ENCODE data around the gene DENND6B. TPM values are rescaled to one million over a fixed set of nuclear protein-coding genes. Genes with fewer than 3 reads are reported as not detected.

DENND6B gene
- total RNA-seq, 2 experiments from 2014 or later, result 2.8 TPM

DNA sequence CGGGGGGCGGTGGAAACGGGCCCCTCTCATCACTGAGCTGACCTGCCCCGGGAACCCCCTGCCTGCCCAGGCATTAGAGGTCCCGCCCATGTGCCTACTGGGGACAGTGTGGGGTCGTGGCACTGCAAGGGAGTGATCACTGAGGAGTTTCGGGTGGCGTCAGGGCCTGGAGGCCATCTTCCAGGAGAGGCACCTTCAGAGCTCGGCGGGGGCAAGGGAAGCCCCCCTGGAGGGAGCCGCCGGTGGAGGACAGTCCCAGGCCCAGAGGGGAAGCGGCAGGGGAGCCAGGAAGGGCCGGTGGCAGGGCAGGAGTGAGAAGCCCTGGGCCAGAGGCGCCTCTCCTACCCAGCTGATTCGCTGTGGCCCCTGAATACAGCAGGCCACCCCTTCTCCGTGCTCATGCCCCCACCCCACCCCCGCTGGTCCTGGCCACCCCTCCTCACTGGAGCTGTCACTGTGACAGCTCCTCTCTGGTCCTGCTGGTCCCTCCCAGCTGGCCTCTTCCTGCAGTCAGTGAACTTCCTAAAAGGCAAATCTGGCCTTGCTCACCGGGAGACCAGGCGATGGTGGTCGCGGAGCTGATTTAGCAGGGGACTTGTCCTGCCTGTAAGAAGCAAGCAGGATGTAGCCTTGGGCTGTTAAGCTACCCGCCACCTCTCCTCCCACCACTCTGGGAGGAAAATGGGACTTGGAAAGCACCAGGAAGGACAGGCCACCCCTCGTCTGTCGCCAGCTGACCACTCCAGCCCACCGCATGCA, 54.6 kb downstream of the DENND6B start:
- H3K27ac Mint-ChIP-seq, result no peak overlapping the region
- H3K27me3 Mint-ChIP-seq, result peaks cover 4% of the 10 kb centered on the region
- ChIA-PET CTCF (interaction anchor here (0.6 to 1.6 kb wide), 4 partner anchors 20 to 349 kb away, joined by 3 to 6 read pairs (median 4); partner anchors contain the start of gene DENND6B), POLR2A (no interaction called here)
- no peaks in the 10 kb centered on the region for H3K36me3 Mint-ChIP-seq (ENCODE audit: low read depth)
- H3K4me1 Mint-ChIP-seq, result peaks cover 13% of the 10 kb centered on the region
- no peak overlapping the region for H3K4me3 Mint-ChIP-seq
- ATAC-seq (no peak), DNase-seq (no peak)
- intact Hi-C loops (cut with DNase I, micrococcal nuclease), result no loop called here
- H3K9me3 Mint-ChIP-seq (ENCODE audit: low read depth), result no peaks in the 10 kb centered on the region

DNA sequence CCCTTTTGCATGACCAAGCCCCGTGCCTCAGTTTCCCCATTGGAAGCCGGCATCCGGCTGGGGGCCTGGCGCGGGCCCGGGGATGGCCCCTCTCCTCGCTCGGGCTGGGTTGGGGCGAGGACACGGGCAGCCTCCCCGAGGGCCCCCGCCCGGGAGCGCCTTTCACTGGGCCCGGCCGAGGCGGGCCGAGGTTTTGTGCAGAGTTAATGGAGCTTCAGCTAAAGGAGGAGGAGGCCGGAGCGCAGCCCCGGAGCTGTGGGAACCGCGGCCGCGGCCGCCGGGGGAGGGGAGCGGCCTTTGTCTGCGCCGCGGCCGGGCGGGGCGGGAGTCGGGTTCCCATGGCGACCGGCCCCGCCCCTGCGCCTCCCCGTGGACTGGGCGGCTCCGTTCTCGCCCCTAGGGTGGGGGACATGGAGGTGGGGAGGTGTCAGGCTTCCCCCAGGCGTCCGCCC, 55.3 kb downstream of the DENND6B start:
- peak; percentile 77 for DNase-seq
- no peak for ATAC-seq
- Mint-ChIP-seq H3K4me1 (peaks cover 13% of the 10 kb centered on the region), H3K27me3 (peaks cover 4% of the 10 kb centered on the region), H3K36me3 (ENCODE audit: low read depth) (no peaks in the 10 kb centered on the region), H3K4me3 (no peak overlapping the region), H3K9me3 (ENCODE audit: low read depth) (no peaks in the 10 kb centered on the region), H3K27ac (no peak overlapping the region)
- ChIA-PET POLR2A (no interaction called here), CTCF (interaction anchor here (1.5 to 1.6 kb wide), 2 partner anchors 19 to 349 kb away, joined by 6 read pairs; no protein-coding TSS in a partner anchor)
- intact Hi-C loops (cut with DNase I, micrococcal nuclease), result loop anchor here (2.0 kb wide), 5 partner anchors 27 to 357 kb away; partner anchors contain the start of genes ARSA (in 1 of the 2), CHKB (in 1 of the 2), PIM3 (in 1 of the 2) and SBF1 (in 1 of the 2)

DNA sequence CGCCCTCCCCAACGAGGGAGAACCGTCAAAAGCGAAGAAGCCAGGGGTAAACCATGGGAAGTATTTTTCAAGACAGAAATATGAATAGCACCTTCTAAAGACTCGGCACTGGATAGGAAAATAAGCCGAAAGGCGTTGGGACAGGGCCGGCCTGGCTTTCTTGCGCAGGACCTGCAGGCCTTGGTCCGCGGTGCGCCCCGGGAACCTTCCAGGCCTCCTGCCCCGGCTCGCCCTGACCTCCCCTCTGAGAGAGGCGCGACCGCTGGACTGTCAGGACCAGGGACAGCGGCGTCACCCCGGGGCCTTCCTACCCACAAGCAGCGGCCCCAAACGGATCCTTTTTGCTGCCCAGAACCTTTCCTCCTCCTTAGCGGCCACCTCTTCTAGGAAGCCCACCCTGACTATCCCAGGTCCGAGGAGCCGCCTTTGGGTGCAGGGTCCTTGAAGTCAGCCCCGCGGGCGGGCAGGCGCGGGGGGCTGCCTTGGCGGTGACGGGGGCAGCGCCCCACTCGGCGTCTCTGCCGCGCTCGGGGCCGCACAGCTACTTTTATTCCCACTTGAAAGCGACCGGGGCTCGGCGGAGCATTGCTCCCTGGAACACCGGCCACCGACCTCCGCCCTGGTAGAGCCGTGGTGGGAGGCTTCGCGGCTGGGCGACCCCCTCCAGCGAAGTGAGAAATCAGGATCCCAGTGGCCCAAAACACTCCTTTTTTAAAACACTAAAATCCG, 56.0 kb downstream of the DENND6B start:
- no peaks in the 10 kb centered on the region for H3K36me3 Mint-ChIP-seq (ENCODE audit: low read depth)
- ATAC-seq, result peak; percentile 46
- H3K27me3 Mint-ChIP-seq, result peaks cover 4% of the 10 kb centered on the region
- DNase-seq, result peak; percentile 86
- no peak overlapping the region for H3K27ac Mint-ChIP-seq
- H3K9me3 Mint-ChIP-seq (ENCODE audit: low read depth), result no peaks in the 10 kb centered on the region
- POLR2A ChIA-PET, result no interaction called here
- intact Hi-C loops (cut with DNase I, micrococcal nuclease), result loop anchor here (1.0 to 2.0 kb wide), 10 partner anchors 20 to 358 kb away; partner anchors contain the start of genes ARSA (in 1 of the 2), CHKB (in 1 of the 2), DENND6B (in 1 of the 2) and HDAC10 (in 1 of the 2)
- CTCF ChIA-PET, result interaction anchor here (0.7 kb wide), 1 partner anchor 461 kb away, joined by 3 read pairs; no protein-coding TSS in a partner anchor
- peak overlapping the region; percentile 65 for H3K4me3 Mint-ChIP-seq
- peaks cover 13% of the 10 kb centered on the region for H3K4me1 Mint-ChIP-seq

DNA sequence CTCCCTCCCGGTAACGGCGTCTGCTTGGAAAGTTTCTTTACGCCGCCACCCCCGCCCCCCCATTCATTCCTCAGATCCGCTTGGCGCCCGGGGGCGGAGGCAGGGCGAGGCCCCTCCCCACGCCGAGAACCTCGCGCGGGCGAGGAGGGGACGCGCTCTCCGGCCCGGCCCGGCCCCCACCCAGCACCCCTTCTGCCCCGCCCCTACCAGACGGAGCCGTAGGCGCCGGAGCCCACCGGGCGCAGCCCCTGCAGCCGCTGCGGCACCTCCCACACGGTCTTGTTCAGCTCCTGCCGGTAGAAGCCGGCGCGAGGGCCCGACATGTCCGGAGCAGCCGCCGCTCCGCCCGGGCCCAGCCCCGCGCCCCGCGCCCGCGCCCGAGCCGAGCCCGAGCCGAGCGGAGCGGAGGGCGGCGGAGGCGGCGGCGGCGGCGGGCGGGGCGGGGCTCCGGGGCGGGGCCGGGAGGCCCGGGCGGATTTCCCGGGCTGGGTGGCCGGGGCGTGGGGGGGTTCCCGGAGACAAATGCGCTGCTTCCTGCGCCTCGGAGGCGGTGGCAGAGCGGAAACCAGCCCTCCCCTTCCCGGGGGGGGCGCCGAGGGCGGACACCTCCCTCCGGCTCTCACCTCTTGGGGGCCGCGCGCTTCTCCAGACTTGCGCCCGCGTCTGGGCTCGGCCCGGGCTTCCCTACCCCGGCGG, 56.7 kb downstream of the DENND6B start, which contains the start of gene MAPK11:
Gene MAPK11 (minus strand): TSS at position 411 of the 696 bp plus-strand sequence. CDS start 88 bp downstream, at position 323.
- POLR2A ChIA-PET, result no interaction called here
- ATAC-seq, result peak; percentile 61
- peaks cover 13% of the 10 kb centered on the region for H3K4me1 Mint-ChIP-seq
- intact Hi-C loops (cut with DNase I, micrococcal nuclease), result loop anchor here (1.0 to 2.0 kb wide), 10 partner anchors 19 to 359 kb away; partner anchors contain the start of genes ARSA (in 1 of the 2), CHKB (in 1 of the 2), DENND6B (in 1 of the 2) and HDAC10 (in 1 of the 2)
- H3K4me3 Mint-ChIP-seq, result peak within 1 kb of the TSS; percentile 67
- H3K36me3 Mint-ChIP-seq (ENCODE audit: low read depth), result no peaks in the 10 kb centered on the region
- DNase-seq, result peak; percentile 85
- H3K9me3 Mint-ChIP-seq (ENCODE audit: low read depth), result no peaks in the 10 kb centered on the region
- H3K27ac Mint-ChIP-seq, result peak within 1 kb of the TSS; percentile 37
- peaks cover 4% of the 10 kb centered on the region for H3K27me3 Mint-ChIP-seq
- CTCF ChIA-PET, result interaction anchor here (0.6 kb wide), 1 partner anchor 9 kb away, joined by 3 read pairs; the partner anchor contains the start of gene MAPK12

DNA sequence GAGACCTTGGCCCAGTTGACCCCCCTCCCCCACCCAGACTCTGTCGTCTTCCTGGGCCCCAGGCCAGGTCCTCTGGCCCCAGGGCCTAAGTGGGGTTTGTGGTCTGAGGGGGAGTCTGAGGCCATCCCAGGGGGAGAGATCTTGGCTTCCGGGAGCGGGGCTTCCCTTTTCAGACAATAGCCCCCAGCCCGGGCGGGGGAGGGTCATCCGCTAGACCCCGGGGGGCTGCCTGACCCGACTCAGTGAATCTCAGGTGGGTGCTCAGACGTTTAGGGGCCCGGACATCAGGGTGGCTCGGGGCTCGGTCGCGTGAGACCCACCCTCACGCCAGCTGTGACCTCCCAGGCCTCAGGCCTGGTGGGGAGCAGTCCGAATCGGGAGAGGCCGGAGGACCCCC, 57.2 kb downstream of the DENND6B start:
- H3K9me3 Mint-ChIP-seq (ENCODE audit: low read depth), result no peaks in the 10 kb centered on the region
- DNase-seq (no peak), ATAC-seq (no peak)
- peaks cover 13% of the 10 kb centered on the region for H3K4me1 Mint-ChIP-seq
- H3K4me3 Mint-ChIP-seq, result peak overlapping the region; percentile 67
- no peaks in the 10 kb centered on the region for H3K36me3 Mint-ChIP-seq (ENCODE audit: low read depth)
- H3K27ac Mint-ChIP-seq, result peak overlapping the region; percentile 37
- ChIA-PET CTCF (interaction anchor here (0.6 to 1.4 kb wide), 3 partner anchors 8 to 202 kb away, joined by 3 to 5 read pairs (median 4); partner anchors contain the start of genes MAPK12 and TUBGCP6), POLR2A (no interaction called here)
- intact Hi-C loops (cut with DNase I, micrococcal nuclease), result no loop called here
- H3K27me3 Mint-ChIP-seq, result peaks cover 4% of the 10 kb centered on the region

DNA sequence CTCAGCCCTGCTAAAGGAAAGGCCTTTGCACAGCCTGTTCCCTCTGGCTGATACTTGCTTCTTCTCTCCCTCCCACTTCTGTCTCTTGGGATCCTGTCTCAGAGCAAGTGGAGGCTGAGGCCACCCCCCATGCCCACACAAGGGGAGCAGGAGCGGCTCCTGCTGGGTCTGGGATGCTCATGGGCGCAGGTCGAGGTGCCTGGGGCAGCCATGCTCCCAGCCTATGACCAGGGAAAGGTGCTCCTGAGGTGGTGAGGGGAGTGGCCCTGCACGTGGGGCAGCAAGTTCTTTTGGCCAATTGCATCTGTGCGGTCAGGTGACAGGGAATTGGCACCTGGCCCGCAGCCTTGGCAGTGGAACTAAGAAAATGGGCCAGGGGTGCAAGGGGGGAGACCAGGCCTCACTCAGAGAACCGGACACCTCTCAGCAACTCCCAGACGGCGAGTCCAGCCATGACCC, 58.1 kb downstream of the DENND6B start:
- Mint-ChIP-seq H3K4me1 (peaks cover 13% of the 10 kb centered on the region), H3K27me3 (peaks cover 3% of the 10 kb centered on the region), H3K4me3 (peak overlapping the region; percentile 10), H3K27ac (no peak overlapping the region), H3K9me3 (ENCODE audit: low read depth) (no peaks in the 10 kb centered on the region), H3K36me3 (ENCODE audit: low read depth) (no peaks in the 10 kb centered on the region)
- CTCF ChIA-PET, result interaction anchor here (1.4 kb wide), 1 partner anchor 24 kb away, joined by 5 read pairs; the partner anchor contains the start of gene TUBGCP6
- intact Hi-C loops (cut with DNase I, micrococcal nuclease), result no loop called here
- DNase-seq (no peak), ATAC-seq (no peak)
- POLR2A ChIA-PET, result no interaction called here

- ATAC-seq, result peak; percentile 14
- intact Hi-C loops (cut with DNase I, micrococcal nuclease), result no loop called here
- POLR2A ChIA-PET, result no interaction called here
- CTCF ChIA-PET, result interaction anchor here (0.7 kb wide), 1 partner anchor 13 kb away, joined by 3 read pairs; no protein-coding TSS in a partner anchor
- peaks cover 13% of the 10 kb centered on the region for H3K4me1 Mint-ChIP-seq
- no peak overlapping the region for H3K4me3 Mint-ChIP-seq
- no peak overlapping the region for H3K27ac Mint-ChIP-seq
- no peaks in the 10 kb centered on the region for H3K9me3 Mint-ChIP-seq (ENCODE audit: low read depth)
- DNase-seq, result peak; percentile 80
- peaks cover 2% of the 10 kb centered on the region for H3K27me3 Mint-ChIP-seq
- H3K36me3 Mint-ChIP-seq (ENCODE audit: low read depth), result no peaks in the 10 kb centered on the region
Measured at GRCh38 chr22:50267591-50268390, 59.0 kb downstream of the DENND6B start.

DNA sequence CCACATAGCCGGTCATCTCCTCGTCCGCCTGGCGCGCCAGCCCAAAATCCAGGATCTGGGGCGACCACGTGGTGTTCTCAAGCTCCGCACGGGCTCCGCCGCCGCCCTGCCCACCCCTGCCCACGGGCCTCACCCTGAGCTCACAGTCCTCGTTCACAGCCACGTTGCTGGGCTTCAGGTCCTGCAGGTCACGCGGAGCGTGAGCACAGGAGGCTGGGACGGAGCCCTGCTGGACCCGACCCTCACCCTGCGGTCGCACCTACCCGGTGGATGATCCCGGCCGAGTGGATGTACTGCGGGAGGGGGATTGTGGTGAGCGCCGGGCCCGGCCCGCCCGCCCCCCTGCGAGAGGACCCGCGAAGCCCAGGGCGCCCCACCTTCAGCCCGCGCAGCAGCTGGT, 59.8 kb downstream of the DENND6B start:
- intact Hi-C loops (cut with DNase I, micrococcal nuclease), result no loop called here
- ATAC-seq, result no peak
- H3K27me3 Mint-ChIP-seq, result peaks cover 7% of the 10 kb centered on the region

DNA sequence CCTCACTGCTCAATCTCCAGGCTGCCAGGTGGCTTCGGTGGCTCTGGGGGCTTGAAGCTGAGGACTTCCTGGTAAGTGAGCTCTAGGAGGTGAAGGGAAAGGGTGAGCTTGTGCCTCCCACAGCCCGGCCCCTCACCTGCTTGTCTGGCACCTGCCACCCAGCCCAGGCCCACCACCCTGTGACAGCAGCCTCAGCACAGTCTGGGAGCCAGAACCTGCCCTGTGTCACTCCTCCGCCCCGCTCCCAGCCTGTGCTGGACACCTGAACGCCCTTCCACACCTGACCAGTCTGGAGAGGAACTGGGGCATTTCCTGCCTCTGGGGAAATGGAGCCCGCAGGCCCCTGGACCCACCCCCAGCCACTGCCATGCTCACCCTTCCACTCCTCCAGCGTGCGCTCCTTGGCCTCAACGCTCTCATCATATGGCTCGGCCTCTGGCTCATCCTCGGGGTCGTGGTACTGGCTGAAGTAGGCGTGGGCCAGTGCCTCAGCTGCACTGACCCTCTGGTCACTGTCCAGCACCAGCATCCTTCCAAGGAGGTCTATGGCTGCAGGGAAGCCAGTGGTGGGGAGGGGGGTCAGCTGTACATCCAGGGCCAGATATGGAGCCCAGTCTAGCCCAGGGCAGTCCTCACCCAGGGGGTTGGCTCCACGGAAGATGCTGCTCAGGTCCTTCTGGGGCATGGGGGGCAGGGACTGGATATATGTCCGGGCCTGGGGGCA, 61.7 kb downstream of the DENND6B start:
- DNase-seq, result no peak
- ChIA-PET CTCF (no interaction called here), POLR2A (interaction anchor here (0.7 kb wide), 1 partner anchor 63 kb away, joined by 3 read pairs; no protein-coding TSS in a partner anchor)
- H3K27ac Mint-ChIP-seq, result no peak overlapping the region
- intact Hi-C loops (cut with DNase I, micrococcal nuclease), result no loop called here
- H3K4me3 Mint-ChIP-seq, result no peak overlapping the region
- peaks cover 8% of the 10 kb centered on the region for H3K27me3 Mint-ChIP-seq
- H3K4me1 Mint-ChIP-seq, result peaks cover 15% of the 10 kb centered on the region
- H3K36me3 Mint-ChIP-seq (ENCODE audit: low read depth), result no peaks in the 10 kb centered on the region
- ATAC-seq, result no peak
- H3K9me3 Mint-ChIP-seq (ENCODE audit: low read depth), result no peaks in the 10 kb centered on the region

More for the DNA sequence above, 59.8 kb downstream of the DENND6B start:
- peaks cover 18% of the 10 kb centered on the region for H3K4me1 Mint-ChIP-seq
- H3K36me3 Mint-ChIP-seq (ENCODE audit: low read depth), result no peaks in the 10 kb centered on the region
- no peaks in the 10 kb centered on the region for H3K9me3 Mint-ChIP-seq (ENCODE audit: low read depth)
- POLR2A ChIA-PET, result no interaction called here
- H3K27ac Mint-ChIP-seq, result no peak overlapping the region
- CTCF ChIA-PET, result no interaction called here
- DNase-seq, result no peak
- no peak overlapping the region for H3K4me3 Mint-ChIP-seq
